RWPE1 (cell line): ENCODE measurements around the gene SACS.
A peak's percentile ranks its signal among the peaks of the same experiment; 100 is the strongest.
"Not testable (repeated sequence)": the region's sequence is repeated elsewhere in the genome, so short reads cannot be mapped to it uniquely, and the experiment has no call there.

Source experiments
- CTCF ChIA-PET: fragments of 350-600 bp; sonication (Branson Sonifier 250); formaldehyde crosslinking; extraction: SDS; loops from one replicate; lab custom pipeline; 2021; lab: Yijun Ruan, JAX
- POLR2A ChIA-PET: fragments of 400-600 bp; formaldehyde crosslinking; extraction: SDS; loops from one replicate; lab custom pipeline; 2020; ENCODE audit warnings: antibody characterized with exemption; ENCODE audit not compliant: low non-redundant PET; lab: Yijun Ruan, JAX
- DNase-seq: peaks from one replicate; pipeline ENCODE4 v3.0.0; 2012; ENCODE audit warnings: low spot score
- H3K27ac ChIP-seq: fragments of 450-650 bp; 2 replicates; pipeline ENCODE4 v1.5.1; 2017
- TF ChIP-seq, protein P1 (sequence below): fragments of 450-650 bp; conservative IDR thresholded peaks from 2 replicates; pipeline ENCODE4 v1.5.1; 2017; ENCODE audit warnings: low read depth, mild to moderate bottlenecking

Gene SACS

DNA sequence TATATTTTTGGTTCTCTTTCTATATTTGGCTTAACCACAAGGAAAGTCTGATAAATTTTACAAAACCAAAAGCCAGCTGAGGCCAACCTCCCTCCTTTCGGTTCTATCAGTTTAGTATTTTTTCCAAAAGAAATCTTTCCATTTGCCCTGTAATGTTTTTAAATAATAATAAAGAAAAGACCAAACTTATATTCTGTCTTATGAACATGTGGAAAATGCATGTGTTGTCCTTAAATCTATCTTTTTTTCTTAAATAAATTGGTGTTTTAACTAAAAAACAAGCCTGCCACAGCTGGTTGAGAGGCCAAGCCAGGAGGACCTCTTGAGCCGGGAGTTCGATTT, 113.6 kb downstream of the SACS start:
- CTCF ChIA-PET, result interaction anchor here (0.5 to 1.2 kb wide), 3 partner anchors 516 to 1671 kb away, joined by 3 to 5 read pairs (median 4); no protein-coding TSS in a partner anchor
- POLR2A ChIA-PET, result no interaction called here
- H3K27ac ChIP-seq, result peak overlapping the region; percentile 46; the same call in 1 of the 2 replicates

DNA sequence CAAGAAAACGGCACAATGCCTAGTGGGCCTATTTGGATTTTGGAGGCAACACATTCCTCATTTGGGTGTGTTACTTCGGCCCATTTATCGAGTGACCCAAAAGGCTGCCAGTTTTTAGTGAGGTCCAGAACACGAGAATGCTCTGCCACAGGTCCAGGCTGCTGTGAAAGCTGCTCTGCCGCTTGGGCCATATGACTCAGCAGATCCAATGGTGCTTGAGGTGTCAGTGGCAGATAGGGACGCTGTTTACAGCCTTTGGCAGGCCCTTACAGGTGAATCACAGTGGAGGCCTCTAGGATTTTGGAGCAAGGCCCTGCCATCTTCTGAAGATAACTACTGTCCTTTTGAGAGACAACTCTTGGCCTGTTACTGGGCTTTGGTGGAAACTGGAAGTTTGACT, 118.7 kb downstream of the SACS start:
- DNase-seq, POLR2A ChIA-PET, CTCF ChIA-PET, H3K27ac ChIP-seq: not testable (repeated sequence)

More for the DNA sequence above, 113.6 kb downstream of the SACS start:
- TF ChIP-seq, protein P1, sequence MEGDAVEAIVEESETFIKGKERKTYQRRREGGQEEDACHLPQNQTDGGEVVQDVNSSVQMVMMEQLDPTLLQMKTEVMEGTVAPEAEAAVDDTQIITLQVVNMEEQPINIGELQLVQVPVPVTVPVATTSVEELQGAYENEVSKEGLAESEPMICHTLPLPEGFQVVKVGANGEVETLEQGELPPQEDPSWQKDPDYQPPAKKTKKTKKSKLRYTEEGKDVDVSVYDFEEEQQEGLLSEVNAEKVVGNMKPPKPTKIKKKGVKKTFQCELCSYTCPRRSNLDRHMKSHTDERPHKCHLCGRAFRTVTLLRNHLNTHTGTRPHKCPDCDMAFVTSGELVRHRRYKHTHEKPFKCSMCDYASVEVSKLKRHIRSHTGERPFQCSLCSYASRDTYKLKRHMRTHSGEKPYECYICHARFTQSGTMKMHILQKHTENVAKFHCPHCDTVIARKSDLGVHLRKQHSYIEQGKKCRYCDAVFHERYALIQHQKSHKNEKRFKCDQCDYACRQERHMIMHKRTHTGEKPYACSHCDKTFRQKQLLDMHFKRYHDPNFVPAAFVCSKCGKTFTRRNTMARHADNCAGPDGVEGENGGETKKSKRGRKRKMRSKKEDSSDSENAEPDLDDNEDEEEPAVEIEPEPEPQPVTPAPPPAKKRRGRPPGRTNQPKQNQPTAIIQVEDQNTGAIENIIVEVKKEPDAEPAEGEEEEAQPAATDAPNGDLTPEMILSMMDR, result peak; percentile 21; the same call in 1 of the 2 replicates
- no peak for DNase-seq

DNA sequence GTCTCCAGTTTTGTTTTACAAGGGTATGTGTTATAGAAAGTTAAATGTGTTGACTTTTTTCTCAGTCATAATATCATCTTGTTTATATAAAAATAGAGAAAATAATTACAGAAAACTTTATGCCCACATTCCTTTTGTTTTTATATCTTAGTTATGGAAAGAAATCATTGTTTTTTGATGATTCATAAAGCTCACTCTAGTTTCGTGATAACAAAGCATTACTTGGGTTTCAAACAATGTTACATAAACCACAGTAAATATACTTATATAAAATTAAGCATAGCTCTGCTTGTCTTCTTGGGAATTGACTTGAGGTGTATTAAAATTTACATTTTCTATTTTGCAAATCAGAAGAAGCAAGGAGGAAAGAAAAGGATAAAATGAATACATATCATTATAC, 140.9 kb downstream of the SACS start:
- CTCF ChIA-PET, result interaction anchor here (0.6 kb wide), 1 partner anchor 70 kb away, joined by 3 read pairs; no protein-coding TSS in a partner anchor
- no peak overlapping the region for H3K27ac ChIP-seq
- POLR2A ChIA-PET, result no interaction called here
- no peak for DNase-seq
- TF ChIP-seq, protein P1, result no peak

DNA sequence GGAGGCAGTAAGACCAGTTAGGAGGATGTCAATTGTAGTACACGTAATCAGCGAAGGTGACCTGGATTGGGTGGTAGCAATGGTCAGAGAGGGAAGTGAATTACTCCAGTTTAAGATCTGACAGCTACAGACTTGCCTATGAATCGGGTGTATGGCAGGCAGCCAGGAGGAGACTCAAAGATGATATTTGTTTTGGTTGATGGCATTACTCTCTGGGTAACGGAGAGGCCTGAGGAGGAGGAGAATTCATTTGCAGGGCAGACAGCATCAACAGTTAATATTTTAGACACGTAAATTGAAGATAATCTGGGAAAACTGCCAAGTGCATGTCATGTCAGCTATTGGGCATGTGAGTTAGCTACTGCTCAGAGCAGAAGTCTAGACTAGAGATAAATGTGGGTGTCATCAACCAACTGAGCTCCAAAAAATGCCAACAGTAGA, 143.6 kb downstream of the SACS start:
- POLR2A ChIA-PET, result no interaction called here
- TF ChIP-seq, protein P1, result no peak
- DNase-seq, result peak; percentile 63
- CTCF ChIA-PET, result interaction anchor here (0.5 kb wide), 1 partner anchor 304 kb away, joined by 4 read pairs; no protein-coding TSS in a partner anchor
- no peak overlapping the region for H3K27ac ChIP-seq

DNA sequence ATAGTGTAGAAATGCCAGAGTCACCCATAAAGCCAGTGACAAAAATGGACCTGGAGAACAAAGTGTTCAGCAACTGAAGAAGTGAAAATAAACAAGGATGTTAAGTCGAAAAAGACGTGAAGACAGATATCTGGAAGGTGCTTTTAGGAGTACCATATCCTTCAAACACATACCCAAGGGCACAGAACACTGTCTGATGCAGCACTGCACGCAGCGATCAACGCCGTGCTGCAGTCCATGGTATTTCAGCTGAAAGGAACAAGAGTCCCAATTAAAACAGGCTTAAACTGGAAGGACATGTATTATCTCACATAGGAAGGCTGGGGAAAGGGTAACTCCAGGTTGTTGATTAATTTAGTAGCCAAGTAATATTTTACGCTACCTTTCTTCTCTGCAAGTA, 144.5 kb downstream of the SACS start:
- TF ChIP-seq, protein P1, result no peak
- POLR2A ChIA-PET, result no interaction called here
- CTCF ChIA-PET, result interaction anchor here (0.6 kb wide), 1 partner anchor 134 kb away, joined by 3 read pairs; no protein-coding TSS in a partner anchor
- DNase-seq, result no peak
- no peak overlapping the region for H3K27ac ChIP-seq

DNA sequence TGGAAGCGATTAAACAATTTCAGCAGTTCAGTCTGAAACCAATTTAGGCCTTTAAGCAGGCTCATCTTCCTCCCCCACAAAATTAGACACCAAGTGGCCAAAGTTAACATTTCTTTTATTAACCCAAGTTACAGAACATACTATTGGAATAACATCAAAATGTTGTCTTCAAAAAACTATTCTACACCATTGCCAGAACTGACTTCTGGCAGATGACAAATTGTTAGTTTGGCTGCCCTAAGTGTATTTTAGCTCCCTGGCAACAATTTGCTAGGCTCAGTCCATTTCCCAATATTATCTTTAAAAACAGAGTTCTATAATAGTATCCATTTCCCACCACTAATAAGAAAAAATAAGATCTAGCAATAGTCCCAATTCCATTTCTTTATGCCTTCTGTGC, 144.9 kb downstream of the SACS start:
- no peak overlapping the region for H3K27ac ChIP-seq
- no peak for DNase-seq
- TF ChIP-seq, protein P1, result no peak
- ChIA-PET CTCF (interaction anchor here (0.6 kb wide), 1 partner anchor 133 kb away, joined by 3 read pairs; no protein-coding TSS in a partner anchor), POLR2A (no interaction called here)

DNA sequence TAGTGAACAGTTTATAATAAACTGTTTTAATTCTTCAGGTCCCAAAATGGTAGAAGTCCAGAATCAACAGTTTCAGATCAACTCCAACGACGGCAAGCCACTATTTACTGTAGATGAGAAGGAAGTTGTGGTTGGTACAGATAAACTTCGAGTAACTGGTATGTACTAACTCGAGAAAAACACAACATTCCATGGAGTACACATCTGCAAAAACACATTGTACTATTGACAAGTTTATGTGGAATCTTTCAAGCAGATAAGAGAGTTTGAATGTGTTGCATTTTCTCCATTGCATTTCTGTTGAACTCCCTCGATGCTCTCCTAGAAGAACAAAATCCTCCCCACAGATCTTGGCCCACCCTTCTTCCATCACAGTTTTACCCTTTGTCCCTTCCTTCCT, 154.2 kb downstream of the SACS start:
- ChIA-PET POLR2A (no interaction called here), CTCF (no interaction called here)
- TF ChIP-seq, protein P1, result no peak
- no peak for DNase-seq
- no peak overlapping the region for H3K27ac ChIP-seq
